SK-N-SH treated with all-trans-retinoic acid at 6 μM for 48 hours (cell line): ENCODE data around the gene ABCC9.

Source experiments
- ATAC-seq: fragments of 200-7000 bp; cut with Tn5 transposase; 3 replicates; pipeline ENCODE4 v1.9.1; 2020; ENCODE audit warnings: mild to moderate bottlenecking, moderate library complexity
- ARNTL ChIP-seq: fragments of 450-650 bp; formaldehyde crosslinking; IDR thresholded peaks from 2 replicates; pipeline ENCODE4 v1.5.0; 2020; ENCODE audit warnings: low read depth, mild to moderate bottlenecking, moderate library complexity, borderline replicate concordance
- BACH2 ChIP-seq: fragments of 250-450 bp; sonication (Bioruptor Pico); IDR thresholded peaks from 2 replicates; pipeline ENCODE4 v1.9.0; 2021; ENCODE audit warnings: mild to moderate bottlenecking, borderline replicate concordance
- CSDC2 ChIP-seq: fragments of 250-450 bp; sonication (Bioruptor Pico); IDR thresholded peaks from 2 replicates; pipeline ENCODE4 v1.5.0; 2020; ENCODE audit warnings: mild to moderate bottlenecking, moderate library complexity
- ESRRG ChIP-seq: fragments of 250-450 bp; sonication (Bioruptor Pico); IDR thresholded peaks from 2 replicates; pipeline ENCODE4 v1.6.1; 2021; ENCODE audit warnings: mild to moderate bottlenecking
- GLIS3 ChIP-seq: fragments of 250-450 bp; sonication (Bioruptor Pico); IDR thresholded peaks from 2 replicates; pipeline ENCODE4 v1.5.0; 2020; ENCODE audit warnings: mild to moderate bottlenecking, moderate library complexity
- ISL1 ChIP-seq: fragments of 250-450 bp; sonication (Bioruptor Pico); IDR thresholded peaks from 2 replicates; pipeline ENCODE4 v2.1.2; 2022; ENCODE audit warnings: mild to moderate bottlenecking, moderate library complexity
- RARB ChIP-seq: fragments of 250-450 bp; sonication (Bioruptor Pico); IDR thresholded peaks from 2 replicates; pipeline ENCODE4 v1.8.0; 2021; ENCODE audit warnings: mild to moderate bottlenecking, moderate library complexity
- SNAI2 ChIP-seq: fragments of 250-450 bp; sonication (Bioruptor Pico); IDR thresholded peaks from 2 replicates; pipeline ENCODE4 v1.5.0; 2020; ENCODE audit warnings: mild to moderate bottlenecking, moderate library complexity
- TCF4 ChIP-seq: fragments of 250-450 bp; sonication (Bioruptor Pico); IDR thresholded peaks from 2 replicates; pipeline ENCODE4 v1.8.0; 2021; ENCODE audit warnings: mild to moderate bottlenecking, moderate library complexity, borderline replicate concordance
- ZFP3 ChIP-seq: fragments of 250-450 bp; sonication (Bioruptor Pico); IDR thresholded peaks from 2 replicates; pipeline ENCODE4 v1.5.0; 2020; ENCODE audit warnings: mild to moderate bottlenecking, moderate library complexity
- ZFP30 ChIP-seq: fragments of 450-650 bp; formaldehyde crosslinking; IDR thresholded peaks from 2 replicates; pipeline ENCODE4 v1.5.0; 2022; ENCODE audit warnings: mild to moderate bottlenecking, moderate library complexity
- ZNF8 ChIP-seq: fragments of 450-650 bp; formaldehyde crosslinking; IDR thresholded peaks from 2 replicates; pipeline ENCODE4 v1.5.0; 2020; ENCODE audit warnings: mild to moderate bottlenecking, moderate library complexity
- TF ChIP-seq, protein P1 (sequence below): fragments of 250-450 bp; sonication (Bioruptor Pico); IDR thresholded peaks from 2 replicates; pipeline ENCODE4 v1.8.0; 2021; ENCODE audit warnings: low read depth, mild to moderate bottlenecking, moderate library complexity, borderline replicate concordance
- TF ChIP-seq, protein P2 (sequence below): fragments of 250-450 bp; sonication (Bioruptor Pico); IDR thresholded peaks from 2 replicates; pipeline ENCODE4 v1.5.1; 2021; ENCODE audit warnings: mild to moderate bottlenecking, moderate library complexity
- TF ChIP-seq, protein P3 (sequence below): fragments of 250-450 bp; sonication (Bioruptor Pico); IDR thresholded peaks from 2 replicates; pipeline ENCODE4 v1.5.0; 2020; ENCODE audit warnings: mild to moderate bottlenecking, moderate library complexity
- TF ChIP-seq, protein P4 (sequence below): fragments of 250-450 bp; sonication (Bioruptor Pico); IDR thresholded peaks from 2 replicates; pipeline ENCODE4 v1.5.1; 2020; ENCODE audit warnings: low read depth, mild to moderate bottlenecking, moderate library complexity

Gene ABCC9

DNA sequence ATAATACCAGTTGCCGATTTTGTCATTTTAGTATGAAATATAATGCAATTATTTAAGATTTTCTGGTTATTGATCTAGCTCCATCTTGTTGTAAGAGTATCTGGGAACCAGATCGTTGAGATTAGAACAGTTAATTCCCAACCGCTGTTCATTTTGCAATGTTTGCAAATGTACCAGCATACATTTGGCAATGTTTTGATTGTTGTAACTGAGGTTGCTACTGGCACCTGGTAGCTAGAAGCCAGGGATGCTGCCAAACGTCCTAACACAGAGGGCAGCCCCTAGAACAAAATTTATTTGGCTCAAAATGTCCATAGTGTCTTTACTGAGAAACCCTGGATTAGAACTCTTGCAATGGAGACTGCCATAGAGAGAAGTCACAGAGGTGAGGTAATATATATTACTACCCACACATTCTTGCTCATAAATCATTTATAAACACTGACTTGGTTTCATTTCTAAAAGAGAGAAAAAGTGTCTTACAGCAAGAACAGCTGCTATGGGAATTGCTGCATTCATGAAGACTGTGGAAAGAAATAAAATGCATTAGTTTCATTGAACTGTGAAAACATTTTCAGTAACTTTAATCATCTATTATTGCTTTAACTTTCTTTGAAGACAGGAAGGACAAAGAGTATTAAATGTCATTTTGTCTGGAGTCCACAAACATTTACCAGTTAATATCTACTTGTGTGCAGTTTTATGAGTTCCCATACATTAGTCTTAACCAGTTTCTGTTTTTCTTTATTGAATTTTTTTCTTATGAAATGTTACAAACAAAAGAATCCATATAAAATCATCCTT is 46.2 kb downstream of the ABCC9 start (continued):
- TF ChIP-seq, protein P1, sequence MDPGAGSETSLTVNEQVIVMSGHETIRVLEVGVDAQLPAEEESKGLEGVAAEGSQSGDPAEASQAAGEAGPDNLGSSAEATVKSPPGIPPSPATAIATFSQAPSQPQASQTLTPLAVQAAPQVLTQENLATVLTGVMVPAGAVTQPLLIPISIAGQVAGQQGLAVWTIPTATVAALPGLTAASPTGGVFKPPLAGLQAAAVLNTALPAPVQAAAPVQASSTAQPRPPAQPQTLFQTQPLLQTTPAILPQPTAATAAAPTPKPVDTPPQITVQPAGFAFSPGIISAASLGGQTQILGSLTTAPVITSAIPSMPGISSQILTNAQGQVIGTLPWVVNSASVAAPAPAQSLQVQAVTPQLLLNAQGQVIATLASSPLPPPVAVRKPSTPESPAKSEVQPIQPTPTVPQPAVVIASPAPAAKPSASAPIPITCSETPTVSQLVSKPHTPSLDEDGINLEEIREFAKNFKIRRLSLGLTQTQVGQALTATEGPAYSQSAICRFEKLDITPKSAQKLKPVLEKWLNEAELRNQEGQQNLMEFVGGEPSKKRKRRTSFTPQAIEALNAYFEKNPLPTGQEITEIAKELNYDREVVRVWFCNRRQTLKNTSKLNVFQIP (CRISPR knock-in tag), result no peak
- TF ChIP-seq BACH2 (CRISPR knock-in tag) (no peak), ISL1 (CRISPR knock-in tag) (no peak), SNAI2 (no peak), ESRRG (CRISPR knock-in tag) (no peak)

DNA sequence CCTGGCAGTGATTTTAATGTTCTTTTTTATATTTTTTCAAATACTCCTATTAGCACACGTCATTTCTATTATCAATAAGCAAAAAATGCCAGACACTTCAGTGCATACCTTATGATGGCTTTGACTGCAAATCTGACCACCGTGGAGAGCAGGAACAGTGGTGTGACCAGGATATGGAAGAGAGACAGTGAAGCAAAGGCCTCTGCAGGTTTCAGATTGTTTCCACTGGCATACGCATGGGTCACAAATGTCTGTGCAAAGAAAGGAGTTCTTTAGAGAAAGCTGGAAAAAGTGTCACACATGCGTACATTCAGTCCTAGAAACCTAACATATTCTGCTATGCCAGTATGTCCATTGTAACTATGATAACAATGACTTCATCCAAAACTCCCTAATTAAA is 47.3 kb downstream of the ABCC9 start:
- TF ChIP-seq, protein P2, sequence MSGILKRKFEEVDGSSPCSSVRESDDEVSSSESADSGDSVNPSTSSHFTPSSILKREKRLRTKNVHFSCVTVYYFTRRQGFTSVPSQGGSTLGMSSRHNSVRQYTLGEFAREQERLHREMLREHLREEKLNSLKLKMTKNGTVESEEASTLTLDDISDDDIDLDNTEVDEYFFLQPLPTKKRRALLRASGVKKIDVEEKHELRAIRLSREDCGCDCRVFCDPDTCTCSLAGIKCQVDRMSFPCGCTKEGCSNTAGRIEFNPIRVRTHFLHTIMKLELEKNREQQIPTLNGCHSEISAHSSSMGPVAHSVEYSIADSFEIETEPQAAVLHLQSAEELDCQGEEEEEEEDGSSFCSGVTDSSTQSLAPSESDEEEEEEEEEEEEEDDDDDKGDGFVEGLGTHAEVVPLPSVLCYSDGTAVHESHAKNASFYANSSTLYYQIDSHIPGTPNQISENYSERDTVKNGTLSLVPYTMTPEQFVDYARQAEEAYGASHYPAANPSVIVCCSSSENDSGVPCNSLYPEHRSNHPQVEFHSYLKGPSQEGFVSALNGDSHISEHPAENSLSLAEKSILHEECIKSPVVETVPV (CRISPR knock-in tag), result no peak
- TF ChIP-seq, protein P3, sequence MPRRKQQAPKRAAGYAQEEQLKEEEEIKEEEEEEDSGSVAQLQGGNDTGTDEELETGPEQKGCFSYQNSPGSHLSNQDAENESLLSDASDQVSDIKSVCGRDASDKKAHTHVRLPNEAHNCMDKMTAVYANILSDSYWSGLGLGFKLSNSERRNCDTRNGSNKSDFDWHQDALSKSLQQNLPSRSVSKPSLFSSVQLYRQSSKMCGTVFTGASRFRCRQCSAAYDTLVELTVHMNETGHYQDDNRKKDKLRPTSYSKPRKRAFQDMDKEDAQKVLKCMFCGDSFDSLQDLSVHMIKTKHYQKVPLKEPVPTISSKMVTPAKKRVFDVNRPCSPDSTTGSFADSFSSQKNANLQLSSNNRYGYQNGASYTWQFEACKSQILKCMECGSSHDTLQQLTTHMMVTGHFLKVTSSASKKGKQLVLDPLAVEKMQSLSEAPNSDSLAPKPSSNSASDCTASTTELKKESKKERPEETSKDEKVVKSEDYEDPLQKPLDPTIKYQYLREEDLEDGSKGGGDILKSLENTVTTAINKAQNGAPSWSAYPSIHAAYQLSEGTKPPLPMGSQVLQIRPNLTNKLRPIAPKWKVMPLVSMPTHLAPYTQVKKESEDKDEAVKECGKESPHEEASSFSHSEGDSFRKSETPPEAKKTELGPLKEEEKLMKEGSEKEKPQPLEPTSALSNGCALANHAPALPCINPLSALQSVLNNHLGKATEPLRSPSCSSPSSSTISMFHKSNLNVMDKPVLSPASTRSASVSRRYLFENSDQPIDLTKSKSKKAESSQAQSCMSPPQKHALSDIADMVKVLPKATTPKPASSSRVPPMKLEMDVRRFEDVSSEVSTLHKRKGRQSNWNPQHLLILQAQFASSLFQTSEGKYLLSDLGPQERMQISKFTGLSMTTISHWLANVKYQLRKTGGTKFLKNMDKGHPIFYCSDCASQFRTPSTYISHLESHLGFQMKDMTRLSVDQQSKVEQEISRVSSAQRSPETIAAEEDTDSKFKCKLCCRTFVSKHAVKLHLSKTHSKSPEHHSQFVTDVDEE (CRISPR knock-in tag), result no peak
- TF ChIP-seq GLIS3 (CRISPR knock-in tag), result no peak
- TF ChIP-seq RARB (CRISPR knock-in tag), result no peak
- no peak for TF ChIP-seq ZFP30 (CRISPR knock-in tag)
- TF ChIP-seq ARNTL, result no peak
- no peak for TF ChIP-seq ESRRG (CRISPR knock-in tag)
- TF ChIP-seq TCF4 (CRISPR knock-in tag), result no peak
- TF ChIP-seq ZNF8, result no peak
- TF ChIP-seq, protein P4, sequence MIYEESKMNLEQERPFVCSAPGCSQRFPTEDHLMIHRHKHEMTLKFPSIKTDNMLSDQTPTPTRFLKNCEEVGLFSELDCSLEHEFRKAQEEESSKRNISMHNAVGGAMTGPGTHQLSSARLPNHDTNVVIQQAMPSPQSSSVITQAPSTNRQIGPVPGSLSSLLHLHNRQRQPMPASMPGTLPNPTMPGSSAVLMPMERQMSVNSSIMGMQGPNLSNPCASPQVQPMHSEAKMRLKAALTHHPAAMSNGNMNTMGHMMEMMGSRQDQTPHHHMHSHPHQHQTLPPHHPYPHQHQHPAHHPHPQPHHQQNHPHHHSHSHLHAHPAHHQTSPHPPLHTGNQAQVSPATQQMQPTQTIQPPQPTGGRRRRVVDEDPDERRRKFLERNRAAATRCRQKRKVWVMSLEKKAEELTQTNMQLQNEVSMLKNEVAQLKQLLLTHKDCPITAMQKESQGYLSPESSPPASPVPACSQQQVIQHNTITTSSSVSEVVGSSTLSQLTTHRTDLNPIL (CRISPR knock-in tag), result no peak
- no peak for TF ChIP-seq ZFP3 (CRISPR knock-in tag)
- TF ChIP-seq, protein P1 (CRISPR knock-in tag), result no peak
- no peak for TF ChIP-seq CSDC2 (CRISPR knock-in tag)
- ATAC-seq, result no peak

DNA sequence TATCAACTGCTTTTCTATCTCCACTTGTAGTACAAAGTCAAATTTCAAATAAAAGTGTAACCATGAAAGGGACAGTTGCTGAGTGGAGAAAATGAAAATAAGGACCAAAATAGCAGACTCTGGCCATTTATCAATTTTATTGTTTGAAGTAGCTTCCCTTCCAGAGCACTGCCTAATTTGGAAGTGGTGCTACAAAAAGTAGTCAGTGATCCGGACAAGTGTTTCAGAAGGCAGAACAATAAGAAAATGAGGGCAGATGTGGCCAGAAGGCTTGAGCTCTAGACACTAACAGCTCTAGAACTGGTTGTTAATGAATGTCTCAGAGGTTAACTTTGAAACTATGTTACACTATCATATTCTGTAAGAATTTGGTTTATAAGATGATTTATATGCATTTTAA is 48.9 kb downstream of the ABCC9 start:
- no peak for ATAC-seq
- TF ChIP-seq, protein P3 (CRISPR knock-in tag), result no peak
- TF ChIP-seq, protein P1 (CRISPR knock-in tag), result no peak
- TF ChIP-seq CSDC2 (CRISPR knock-in tag) (no peak), ARNTL (no peak), TCF4 (CRISPR knock-in tag) (no peak)
